Spleen (tissue), 11 donors: Measurements from ENCODE around the gene LRMDA. TPM values are rescaled to one million over a fixed set of nuclear protein-coding genes. Genes with fewer than 3 reads are reported as not detected.

Source experiments
- DNase-seq: peaks from one replicate; pipeline ENCODE4 v3.0.0-alpha.2; 2020
- H3K27ac ChIP-seq, 8 donors: fragments of 200-600 bp; sonication (generic) in 7 of 8; 1 replicate in 4 of 8; 2 replicates in 4 of 8; pipeline versions ENCODE4 v1.5.0 to v1.8.0; 2016 to 2021; ENCODE audit warnings: inconsistent platforms in 4 of 8, mild to moderate bottlenecking in 4 of 8, moderate library complexity in 1 of 8
- H3K27me3 ChIP-seq, 7 donors: fragments of 200-600 bp; sonication (generic) in 6 of 7; replicated peaks in 1 of 7; 1 replicate in 4 of 7; 2 replicates in 3 of 7; pipeline versions ENCODE4 v1.5.0 to v1.8.0; 2016 to 2021; ENCODE audit warnings: inconsistent platforms in 3 of 7, mild to moderate bottlenecking in 1 of 7
- H3K36me3 ChIP-seq, 6 donors: fragments of 200-600 bp; sonication (generic) in 5 of 6; 1 replicate in 4 of 6; 2 replicates in 2 of 6; pipeline versions ENCODE4 v1.5.0 to v1.8.0; 2016 to 2021; ENCODE audit warnings: inconsistent platforms in 2 of 6
- H3K4me1 ChIP-seq, 6 donors: fragments of 200-600 bp; sonication (generic) in 5 of 6; 1 replicate in 3 of 6; 2 replicates in 3 of 6; pipeline versions ENCODE4 v1.5.0 to v1.8.0; 2016 to 2021; ENCODE audit warnings: inconsistent platforms in 3 of 6
- H3K4me3 ChIP-seq, 8 donors: fragments of 200-600 bp; sonication (generic) in 7 of 8; 1 replicate in 4 of 8; 2 replicates in 4 of 8; pipeline versions ENCODE4 v1.5.0 to v1.8.0; 2016 to 2021; ENCODE audit warnings: inconsistent platforms in 4 of 8, mild to moderate bottlenecking in 4 of 8, moderate library complexity in 2 of 8
- H3K9me3 ChIP-seq, 8 donors: fragments of 200-600 bp; sonication (generic) in 7 of 8; 1 replicate in 4 of 8; 2 replicates in 4 of 8; pipeline versions ENCODE4 v1.5.0 to v1.8.0; 2016 to 2021; ENCODE audit warnings: inconsistent platforms in 4 of 8
- CTCF ChIP-seq, 11 experiments: fragments of 200-600 bp in 7 of 11; fragments of 450-650 bp in 4 of 11; sonication (generic) in 4 of 11; IDR thresholded peaks in 8 of 11; conservative IDR thresholded peaks in 3 of 11; 1 replicate in 7 of 11; 2 replicates in 4 of 11; pipeline versions ENCODE4 v1.4.0 to v1.8.0; 2016 to 2021; ENCODE audit warnings: antibody characterized with exemption in 11 of 11, inconsistent platforms in 4 of 11, mild to moderate bottlenecking in 1 of 11
- POLR2A ChIP-seq, 3 donors: fragments of 450-650 bp; IDR thresholded peaks; one replicate each; pipeline ENCODE4 v1.5.1; 2017; ENCODE audit warnings: antibody characterized with exemption in 3 of 3, mild to moderate bottlenecking in 1 of 3
- POLR2AphosphoS5 ChIP-seq, 3 donors: sonication (generic); formaldehyde crosslinking; IDR thresholded peaks; one replicate each; pipeline ENCODE4 v1.5.1; 2017; ENCODE audit warnings: antibody characterized with exemption in 3 of 3
- WGBS, 5 donors: extraction: QIAGEN DNeasy Blood & Tissue Kit in 3 of 5; methylation state at CpG; one replicate each; pipeline versions ENCODE4 v1.1.5 to v1.1.7; 2013 to 2018; 5-methylcytosine and 5-hydroxymethylcytosine counted together
- intact Hi-C: fragments of 100-400 bp; cut with DNase I; formaldehyde crosslinking; loops from one replicate; pipeline ENCODE4 v1.15.0; 2023; ENCODE audit warnings: low total_unique reads
- polyA plus RNA-seq, 3 donors: library from polyadenylated mRNA; stranded (reverse); fragments of 200-250 nt; gene quantifications; one replicate each; pipeline ENCODE4 v1.2.1, GENCODE V29; 2013
- total RNA-seq, 7 donors: library from RNA; depleted of rRNA in 3 of 7; stranded (reverse); fragments of >200 nt in 3 of 7; fragmentation: NEBNext Ultra II Directional in 4 of 7; extraction: Animal tissue kit (Norgen Biotek cat#: 25700) in 4 of 7; gene quantifications; one replicate each; pipeline versions ENCODE4 v1.1.0 to v1.2.1, GENCODE V29; 2016 to 2021
- donor health status: healthy with polysubstance abuse.
- donor health status: DM: no; HTN: no; CAD: no; lungs with moderate emphysema.
- donor health status: DM: no; HTN: no; CAD: no.
- donor health status: Bipolar disorder and iron deficiency.
- donor health status: healthy.
- donor health status: DM: no; HTN: no; CAD: no.
- donor health status: DM: yes; HTN: yes; CAD: no.

LRMDA gene
- total and polyA plus RNA-seq, 10 donors, result 7.3 to 46.6 (median 28.2) TPM

GRCh38 chr10:75632805-75633462 lies 201.5 kb downstream of the LRMDA start:
- intact Hi-C loops, result no loop called here
- no peak for TF ChIP-seq POLR2AphosphoS5 (IDR thresholded peaks at IDR 0.05)
- no peak for TF ChIP-seq CTCF (IDR thresholded peaks at IDR 0.05 in 8 of 11, conservative IDR thresholded peaks at IDR 0.05 in 3 of 11)
- TF ChIP-seq POLR2A (IDR thresholded peaks at IDR 0.05), result no peak
- Histone ChIP-seq H3K4me1 (no peaks in the 10 kb centered on the region), H3K9me3 (no peaks in the 10 kb centered on the region), H3K36me3 (no peaks in the 10 kb centered on the region), H3K27me3 (no peaks in the 10 kb centered on the region), H3K4me3 (no peak overlapping the region), H3K27ac (no peak overlapping the region)
- DNase-seq, result no peak
- 75 to 85% (median 80%) methylated on average over 8 of the region's 8 CpGs for WGBS, 5 donors

- WGBS, 5 donors, result 80 to 94% (median 92%) methylated on average over 2 of the region's 2 CpGs
- intact Hi-C loops, result no loop called here
- H3K4me1 ChIP-seq, result no peaks in the 10 kb centered on the region
- TF ChIP-seq POLR2A (IDR thresholded peaks at IDR 0.05) (no peak), CTCF (IDR thresholded peaks at IDR 0.05 in 8 of 11, conservative IDR thresholded peaks at IDR 0.05 in 3 of 11) (no peak), POLR2AphosphoS5 (IDR thresholded peaks at IDR 0.05) (no peak)
- DNase-seq, result no peak
- H3K27me3 ChIP-seq, result no peaks in the 10 kb centered on the region
- no peak overlapping the region for H3K27ac ChIP-seq
- no peak overlapping the region for H3K4me3 ChIP-seq
- no peaks in the 10 kb centered on the region for H3K36me3 ChIP-seq
- H3K9me3 ChIP-seq, result no peaks in the 10 kb centered on the region
These were observed 202.1 kb downstream of the LRMDA start for GRCh38 chr10:75633568-75633967.

- WGBS, 5 donors, result 68 to 88% (median 84%) methylated on average over 2 of the region's 2 CpGs
- intact Hi-C loops, result no loop called here
- Histone ChIP-seq H3K9me3 (no peaks in the 10 kb centered on the region), H3K36me3 (no peaks in the 10 kb centered on the region), H3K27ac (no peak overlapping the region), H3K4me1 (no peaks in the 10 kb centered on the region), H3K4me3 (no peak overlapping the region), H3K27me3 (no peaks in the 10 kb centered on the region)
- TF ChIP-seq POLR2A (IDR thresholded peaks at IDR 0.05), result no peak
- TF ChIP-seq POLR2AphosphoS5 (IDR thresholded peaks at IDR 0.05), result no peak
- TF ChIP-seq CTCF (IDR thresholded peaks at IDR 0.05 in 8 of 11, conservative IDR thresholded peaks at IDR 0.05 in 3 of 11), result no peak
- no peak for DNase-seq
These were observed 203.5 kb downstream of the LRMDA start for GRCh38 chr10:75634947-75635346.

GRCh38 chr10:75638752-75639151 lies 207.3 kb downstream of the LRMDA start:
- no peaks in the 10 kb centered on the region for H3K36me3 ChIP-seq
- intact Hi-C loops, result no loop called here

More at GRCh38 chr10:75638752-75639151, 207.3 kb downstream of the LRMDA start:
- no peaks in the 10 kb centered on the region for H3K9me3 ChIP-seq
- WGBS, 5 donors, result 76 to 94% (median 88%) methylated on average over 2 of the region's 2 CpGs
- TF ChIP-seq POLR2AphosphoS5 (IDR thresholded peaks at IDR 0.05) (no peak), CTCF (IDR thresholded peaks at IDR 0.05 in 8 of 11, conservative IDR thresholded peaks at IDR 0.05 in 3 of 11) (no peak), POLR2A (IDR thresholded peaks at IDR 0.05) (no peak)
- no peaks in the 10 kb centered on the region for H3K4me1 ChIP-seq
- H3K4me3 ChIP-seq, result no peak overlapping the region
- no peak for DNase-seq
- H3K27ac ChIP-seq, result no peak overlapping the region
- no peaks in the 10 kb centered on the region for H3K27me3 ChIP-seq
